ENCODE measurements around the gene ZFP69B. TPM values are rescaled to one million over a fixed set of nuclear protein-coding genes. Genes with fewer than 3 reads are reported as not detected.

The ZFP69B gene
- total and polyA plus RNA-seq, 2 donors (not counting 1 experiment from before 2014, with no cell fraction given) = 1.0 to 10.8 TPM

GRCh38 chr1:40450495-40451237 lies 390 bp downstream of the ZFP69B start:
- DNase-seq (peak; percentile 52), ATAC-seq (ENCODE audit: low read depth) (peak; percentile 52)
- 30% methylated on average over 21 of the region's 22 CpGs for WGBS (ENCODE audit: insufficient coverage)
- H3K9me3 ChIP-seq (ENCODE audit: control extremely low read depth in 1 of 3, control insufficient read depth in 2 of 3, insufficient read depth in 1 of 3, low read length in 2 of 3) = peaks cover 9 to 34% (median 22%) of the 10 kb centered on the region in 3 donors
- no peaks in the 10 kb centered on the region for H3K79me2 ChIP-seq (ENCODE audit: control insufficient read depth, insufficient read depth, low read length)
- peak overlapping the region; percentile 58 to 79 (median 76) for H3K4me3 ChIP-seq (ENCODE audit: control extremely low read depth in 1 of 5, extremely low read depth in 1 of 5, insufficient read depth in 1 of 5, low read depth in 2 of 5, low read length in 4 of 5)
- Mint-ChIP-seq H3K27ac (peak overlapping the region; percentile 93), H3K4me1 (peaks cover 27% of the 10 kb centered on the region), H3K4me3 (peak overlapping the region; percentile 96), H3K9me3 (ENCODE audit: insufficient read depth) (peaks cover 11% of the 10 kb centered on the region), H3K27me3 (no peaks in the 10 kb centered on the region)
- no peaks in the 10 kb centered on the region for H3K27me3 ChIP-seq (replicated peaks in 1 of 4; ENCODE audit: control extremely low read depth in 1 of 4, control insufficient read depth in 3 of 4, insufficient read depth in 4 of 4, low read length in 3 of 4)
- peak overlapping the region; percentile 92 for H2AFZ ChIP-seq (ENCODE audit: insufficient read depth, low read depth, low read length, poor library complexity, severe bottlenecking)
- H3K36me3 ChIP-seq (replicated peaks in 1 of 2; ENCODE audit: control extremely low read depth in 1 of 2, control insufficient read depth in 1 of 2, extremely low read depth in 1 of 2, insufficient read depth in 2 of 2, low read length in 1 of 2) = peaks cover 3 to 4% of the 10 kb centered on the region in 2 experiments
- H3K4me2 ChIP-seq (replicated peaks; ENCODE audit: low read depth, low read length, poor library complexity, severe bottlenecking) = peak overlapping the region; percentile 80
- peak overlapping the region in 1 of 2 donors; percentile 60 for H3K27ac ChIP-seq (ENCODE audit: low read length in 2 of 2)
- H3K4me1 ChIP-seq (ENCODE audit: control insufficient read depth in 2 of 2, insufficient read depth in 2 of 2, low read length in 2 of 2) = peaks cover 14 to 17% of the 10 kb centered on the region in 2 donors
- intact Hi-C loops (cut with micrococcal nuclease) = loop anchor here (1.0 to 5.0 kb wide), 5 partner anchors 26 to 297 kb away; partner anchors contain the start of genes SMAP2, ZFP69 and ZNF684
- H4K20me1 ChIP-seq (ENCODE audit: control insufficient read depth, insufficient read depth, low read length, poor library complexity, severe bottlenecking) = no peaks in the 10 kb centered on the region
- CTCF ChIA-PET = interaction anchor here (0.6 to 2.9 kb wide), 6 partner anchors 8 to 448 kb away, joined by 3 to 16 read pairs (median 4); partner anchors contain the start of gene ZNF684
- POLR2A ChIA-PET = interaction anchor here (0.6 to 1.7 kb wide), 10 partner anchors 16 to 1235 kb away, joined by 3 to 8 read pairs (median 3); partner anchors contain the start of genes ZFP69 and ZNF684
- TF ChIP-seq EZH2 (IDR thresholded peaks at IDR 0.05; ENCODE audit: borderline replicate concordance, insufficient read depth, low read depth, low read length, poor library complexity, severe bottlenecking) (no peak), CTCF (IDR thresholded peaks at IDR 0.05) (no peak)
- peak overlapping the region; percentile 77 for H3K9ac ChIP-seq (ENCODE audit: low read length)
